Panc1 (cell line): ENCODE data around the gene ZNF326. TPM values are rescaled to one million over a fixed set of nuclear protein-coding genes. Genes with fewer than 3 reads are reported as not detected.

ENCODE experiments used
- ATAC-seq: fragments of 200-7000 bp; cut with Tn5 transposase; 2 replicates; pipeline ENCODE4 v1.9.1; 2020; ENCODE audit warnings: mild to moderate bottlenecking, moderate library complexity
- BruUV-seq: library from RNA; stranded (reverse); fragments of 400-500 nt; replicated peaks from 2 replicates; lab custom pipeline; 2021; lab: Mats Ljungman, UMichigan
- CTCF ChIA-PET: fragments of 300-600 bp; sonication (Branson Sonifier 250); formaldehyde crosslinking; loops from one replicate; lab custom pipeline; 2022; ENCODE audit warnings: antibody characterized with exemption; lab: Charles Lee
- POLR2A ChIA-PET: fragments of 300-600 bp; sonication (Branson Sonifier 250); formaldehyde crosslinking; loops from one replicate; lab custom pipeline; 2022; ENCODE audit warnings: antibody characterized with exemption; lab: Charles Lee
- DNase-seq: peaks from one replicate; pipeline ENCODE4 v3.0.0-alpha.2; 2010; ENCODE audit warnings: low read depth, low spot score
- H3K27ac ChIP-seq: 2 replicates; pipeline ENCODE4 v1.5.1; 2011; ENCODE audit warnings: mild to moderate bottlenecking, low read length, inconsistent platforms
- H3K27me3 ChIP-seq: fragments of 200-500 bp; sonication (Bioruptor generic); 2 replicates; pipeline ENCODE4 v1.6.0; 2014; ENCODE audit warnings: low read length, inconsistent platforms; ENCODE audit not compliant: control insufficient read depth, insufficient read depth
- H3K36me3 ChIP-seq: fragments of 200-500 bp; sonication (Bioruptor generic); 2 replicates; pipeline ENCODE4 v1.5.1; 2014; ENCODE audit warnings: inconsistent platforms, mild to moderate bottlenecking, low read length, moderate library complexity; ENCODE audit not compliant: control insufficient read depth, insufficient read depth
- H3K4me1 ChIP-seq: 2 replicates; pipeline ENCODE4 v1.5.1; 2011; ENCODE audit warnings: inconsistent platforms, mild to moderate bottlenecking, low read length, moderate library complexity; ENCODE audit not compliant: control insufficient read depth, insufficient read depth
- H3K4me3 ChIP-seq, 2 experiments: 2 replicates each; pipeline ENCODE4 v1.5.1; 2011 to 2012; ENCODE audit warnings: low read depth in 2 of 2, low read length in 2 of 2, mild to moderate bottlenecking in 2 of 2, inconsistent platforms in 1 of 2, moderate library complexity in 1 of 2
- H3K9me3 ChIP-seq: fragments of 200-500 bp; sonication (Bioruptor generic); 2 replicates; pipeline ENCODE4 v1.5.1; 2014; ENCODE audit warnings: low read depth, mild to moderate bottlenecking, inconsistent platforms, low read length, moderate library complexity; ENCODE audit not compliant: control insufficient read depth, insufficient read depth
- CTCF ChIP-seq: fragments of 450-650 bp; IDR thresholded peaks from 2 replicates; pipeline ENCODE4 v1.5.1; 2017; ENCODE audit warnings: mild to moderate bottlenecking
- POLR2AphosphoS5 ChIP-seq: IDR thresholded peaks from 2 replicates; pipeline ENCODE4 v1.6.1; 2012; ENCODE audit warnings: mild to moderate bottlenecking, low read depth, low read length, moderate library complexity
- REST ChIP-seq, 2 experiments: IDR thresholded peaks; 2 replicates each; pipeline ENCODE4 v1.6.1; 2011 to 2012; ENCODE audit warnings: low read depth in 2 of 2, control low read depth in 1 of 2, low read length in 1 of 2, mild to moderate bottlenecking in 1 of 2, moderate library complexity in 1 of 2; ENCODE audit not compliant: insufficient read depth in 1 of 2
- SIN3A ChIP-seq: IDR thresholded peaks from 2 replicates; pipeline ENCODE4 v1.6.1; 2012; ENCODE audit warnings: low read depth, mild to moderate bottlenecking, low read length, moderate library complexity, borderline replicate concordance; ENCODE audit not compliant: insufficient read depth
- TCF7L2 ChIP-seq: IDR thresholded peaks from 2 replicates; pipeline ENCODE4 v1.6.1; 2011; ENCODE audit warnings: mild to moderate bottlenecking, low read depth, low read length, inconsistent platforms
- in situ Hi-C: cut with HindIII; loops from 2 replicates; pipeline ENCODE4 v1.10.0; 2016; ENCODE audit warnings: low sequenced_read_pairs, low pct_unique_long_range_greater_than_20kb
- intact Hi-C: fragments of 100-400 bp; cut with micrococcal nuclease; formaldehyde crosslinking; loops from one replicate; pipeline ENCODE4 v1.10.0; 2022; ENCODE audit not compliant: unreplicated experiment
- total RNA-seq: library from RNA; stranded (reverse); gene quantifications from one replicate; pipeline ENCODE4 v1.2.1, GENCODE V29; 2021; ENCODE audit not compliant: unreplicated experiment

ZNF326 gene
- total RNA-seq, 1 experiment from 2014 or later, result 19.7 TPM

- Histone ChIP-seq H3K9me3 (no peaks in the 10 kb centered on the region), H3K4me1 (peaks cover 15% of the 10 kb centered on the region), H3K27me3 (no peaks in the 10 kb centered on the region), H3K4me3 (no peak overlapping the region), H3K36me3 (peaks cover 8% of the 10 kb centered on the region), H3K27ac (no peak overlapping the region)
- CTCF ChIA-PET, result no interaction called here
- DNase-seq (no peak), ATAC-seq (no peak)
- intact Hi-C loops, result no loop called here
- in situ Hi-C loops, result no loop called here
- no peak for TF ChIP-seq REST (IDR thresholded peaks at IDR 0.05; ENCODE audit: insufficient read depth in 1 of 2, low read depth in 2 of 2, low read length in 1 of 2)
- no peak for TF ChIP-seq POLR2AphosphoS5
- TF ChIP-seq TCF7L2, result no peak
- POLR2A ChIA-PET, result interaction anchor here (0.7 kb wide), 1 partner anchor 897 kb away, joined by 8 read pairs; no protein-coding TSS in a partner anchor
- no TSS peak for BruUV-seq
Observed at GRCh38 chr1:89999208-89999607, 4.3 kb downstream of the ZNF326 start.

- ChIA-PET POLR2A (interaction anchor here (0.7 kb wide), 1 partner anchor 896 kb away, joined by 8 read pairs; no protein-coding TSS in a partner anchor), CTCF (no interaction called here)
- no peak overlapping the region for H3K4me3 ChIP-seq
- TF ChIP-seq TCF7L2, result no peak
- no peak for TF ChIP-seq CTCF
- TF ChIP-seq REST (IDR thresholded peaks at IDR 0.05; ENCODE audit: insufficient read depth in 1 of 2, low read depth in 2 of 2, low read length in 1 of 2), result no peak
- no peak for TF ChIP-seq SIN3A
- TF ChIP-seq POLR2AphosphoS5, result no peak
- H3K4me1 ChIP-seq, result peaks cover 13% of the 10 kb centered on the region
- no peak for ATAC-seq
- DNase-seq, result no peak
- no TSS peak for BruUV-seq
- intact Hi-C loops, result no loop called here
- H3K36me3 ChIP-seq, result peaks cover 8% of the 10 kb centered on the region
- no peaks in the 10 kb centered on the region for H3K9me3 ChIP-seq
- in situ Hi-C loops, result no loop called here
- H3K27ac ChIP-seq, result no peak overlapping the region
- no peaks in the 10 kb centered on the region for H3K27me3 ChIP-seq
Observed at GRCh38 chr1:89999628-90000027, 4.7 kb downstream of the ZNF326 start.
